GM23338 (cell line): ENCODE results near the gene FLNB.

Experiments used
- CREB1 ChIP-seq: fragments of 250-450 bp; sonication (Bioruptor Pico); IDR thresholded peaks from 2 replicates; pipeline ENCODE4 v1.5.0; 2020; ENCODE audit warnings: low read depth, mild to moderate bottlenecking, moderate library complexity
- EZH2 ChIP-seq: fragments of 200-600 bp; sonication (generic); IDR thresholded peaks from one replicate; pipeline ENCODE4 v1.8.0; 2017; ENCODE audit warnings: antibody characterized with exemption, mild to moderate bottlenecking, low read depth; ENCODE audit not compliant: unreplicated experiment
- EZH2phosphoT487 ChIP-seq: fragments of 200-600 bp; sonication (generic); IDR thresholded peaks from one replicate; pipeline ENCODE4 v1.8.1; 2018; ENCODE audit warnings: antibody characterized with exemption; ENCODE audit not compliant: unreplicated experiment
- POLR2AphosphoS5 ChIP-seq: IDR thresholded peaks from 2 replicates; pipeline ENCODE4 v1.6.1; 2016; ENCODE audit warnings: antibody characterized with exemption, low read depth
- ZNF114 ChIP-seq: fragments of 250-450 bp; sonication (Bioruptor Pico); IDR thresholded peaks from 2 replicates; pipeline ENCODE4 v1.5.0; 2020; ENCODE audit warnings: mild to moderate bottlenecking, moderate library complexity
- TF ChIP-seq, protein P1 (sequence below), 2 experiments: fragments of 200-600 bp in 1 of 2; sonication (generic) in 1 of 2; conservative IDR thresholded peaks; 2 replicates each; pipeline versions ENCODE4 v1.5.1 to v1.6.1; 2016 to 2017; ENCODE audit warnings: antibody characterized with exemption in 2 of 2, low read depth in 2 of 2, mild to moderate bottlenecking in 2 of 2, moderate library complexity in 1 of 2

DNA sequence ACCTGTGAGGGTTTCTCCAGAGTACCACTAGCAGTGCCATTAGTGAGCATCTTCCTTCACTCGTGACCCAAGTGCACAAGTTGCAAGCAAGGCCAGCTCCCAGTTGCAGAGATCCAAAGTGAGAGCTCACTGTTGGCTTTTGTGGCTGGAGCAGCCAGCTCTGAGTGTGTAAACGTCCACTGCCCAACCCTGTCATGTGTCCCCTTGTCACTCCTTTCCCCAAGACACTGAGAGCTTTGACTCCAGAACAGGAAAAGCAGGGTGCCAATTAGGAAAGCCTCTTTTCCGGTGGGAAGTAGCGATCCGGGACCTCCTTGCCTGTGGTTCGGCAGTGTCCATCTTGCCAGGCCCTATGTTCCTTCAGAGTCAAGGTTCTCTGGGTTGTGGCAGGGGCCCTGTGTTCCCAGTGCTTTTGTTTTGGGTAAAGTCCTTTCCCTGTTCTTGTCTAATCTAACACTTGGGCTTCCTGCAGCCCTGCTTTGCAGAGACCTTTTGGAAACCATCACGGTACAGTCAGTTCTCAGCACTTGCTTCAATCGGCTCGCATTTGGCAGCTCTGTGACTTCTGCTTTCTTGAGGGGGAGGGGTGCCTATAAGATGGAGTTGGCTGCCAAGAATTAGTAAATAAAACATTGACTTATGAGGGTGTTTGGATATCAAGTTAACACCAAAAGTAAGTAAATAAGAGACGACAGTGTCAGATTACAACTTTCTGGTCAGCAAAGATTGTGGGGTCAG lies 112.0 kb downstream of the FLNB start:
- TF ChIP-seq POLR2AphosphoS5 (no peak), EZH2phosphoT487 (no peak), ZNF114 (no peak), EZH2 (no peak), CREB1 (no peak)
- TF ChIP-seq, protein P1, sequence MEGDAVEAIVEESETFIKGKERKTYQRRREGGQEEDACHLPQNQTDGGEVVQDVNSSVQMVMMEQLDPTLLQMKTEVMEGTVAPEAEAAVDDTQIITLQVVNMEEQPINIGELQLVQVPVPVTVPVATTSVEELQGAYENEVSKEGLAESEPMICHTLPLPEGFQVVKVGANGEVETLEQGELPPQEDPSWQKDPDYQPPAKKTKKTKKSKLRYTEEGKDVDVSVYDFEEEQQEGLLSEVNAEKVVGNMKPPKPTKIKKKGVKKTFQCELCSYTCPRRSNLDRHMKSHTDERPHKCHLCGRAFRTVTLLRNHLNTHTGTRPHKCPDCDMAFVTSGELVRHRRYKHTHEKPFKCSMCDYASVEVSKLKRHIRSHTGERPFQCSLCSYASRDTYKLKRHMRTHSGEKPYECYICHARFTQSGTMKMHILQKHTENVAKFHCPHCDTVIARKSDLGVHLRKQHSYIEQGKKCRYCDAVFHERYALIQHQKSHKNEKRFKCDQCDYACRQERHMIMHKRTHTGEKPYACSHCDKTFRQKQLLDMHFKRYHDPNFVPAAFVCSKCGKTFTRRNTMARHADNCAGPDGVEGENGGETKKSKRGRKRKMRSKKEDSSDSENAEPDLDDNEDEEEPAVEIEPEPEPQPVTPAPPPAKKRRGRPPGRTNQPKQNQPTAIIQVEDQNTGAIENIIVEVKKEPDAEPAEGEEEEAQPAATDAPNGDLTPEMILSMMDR (conservative IDR thresholded peaks at IDR 0.05; ENCODE audit: low read depth in 2 of 2) = no peak
